Adipocyte (in vitro differentiated cells): ENCODE results near the gene PCDH8.

Experiments used
- DNase-seq: peaks from one replicate; pipeline ENCODE4 v3.0.0-alpha.2; 2015; ENCODE audit warnings: low read depth
- H3K27me3 ChIP-seq: replicated peaks from 2 replicates; pipeline ENCODE4 v1.7.0; 2013; ENCODE audit warnings: mild to moderate bottlenecking, low read length, moderate library complexity; ENCODE audit not compliant: control insufficient read depth, insufficient read depth
- H3K36me3 ChIP-seq: 2 replicates; pipeline ENCODE4 v1.7.0; 2013; ENCODE audit warnings: low read length, mild to moderate bottlenecking, moderate library complexity; ENCODE audit not compliant: control insufficient read depth, insufficient read depth, severe bottlenecking
- H3K4me1 ChIP-seq: 2 replicates; pipeline ENCODE4 v1.7.0; 2013; ENCODE audit warnings: mild to moderate bottlenecking, low read length, moderate library complexity; ENCODE audit not compliant: control insufficient read depth, insufficient read depth
- H3K4me3 ChIP-seq: 2 replicates; pipeline ENCODE4 v1.7.0; 2013; ENCODE audit warnings: mild to moderate bottlenecking, low read length, moderate library complexity
- H3K9ac ChIP-seq: 2 replicates; pipeline ENCODE4 v1.7.0; 2013; ENCODE audit warnings: mild to moderate bottlenecking, low read length, moderate library complexity
- H3K9me3 ChIP-seq: 2 replicates; pipeline ENCODE4 v1.7.0; 2013; ENCODE audit warnings: mild to moderate bottlenecking, low read length, moderate library complexity; ENCODE audit not compliant: control insufficient read depth

Gene PCDH8

DNA sequence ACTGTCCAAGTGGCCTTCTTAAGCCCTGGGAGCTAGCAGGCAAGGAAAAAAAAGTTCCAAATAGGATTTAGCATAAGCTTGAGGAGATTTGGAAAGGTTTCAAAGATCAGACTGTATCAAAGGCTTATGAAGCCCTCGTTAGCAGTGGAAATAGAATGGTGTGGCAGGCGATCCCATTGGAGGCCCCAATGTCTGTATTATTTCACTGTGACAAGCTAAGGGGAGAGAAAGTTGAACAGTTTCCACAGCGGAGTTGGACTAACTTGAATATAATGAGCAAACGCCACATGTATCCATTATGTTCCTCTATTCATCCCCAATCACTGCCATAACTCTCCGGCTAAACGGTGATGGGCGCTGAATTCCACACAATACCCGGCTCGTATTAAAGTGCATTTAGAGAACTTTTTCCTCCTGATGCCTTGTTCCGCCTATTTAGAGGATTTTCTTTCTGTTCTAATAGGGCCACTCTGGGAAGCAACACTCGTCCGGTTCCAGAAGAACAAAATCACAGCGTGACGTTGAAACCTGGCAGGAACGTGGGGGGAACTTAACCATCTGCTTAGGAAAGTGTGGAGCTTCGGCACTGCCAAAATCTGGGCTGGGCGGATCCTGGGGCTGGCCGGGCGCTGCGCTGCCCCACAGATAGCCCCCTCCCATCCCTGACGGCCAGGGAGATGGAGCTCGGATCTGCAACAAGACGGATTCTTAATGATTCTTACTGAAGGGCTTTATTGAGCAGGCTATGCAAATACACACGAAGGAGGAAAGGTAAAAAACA lies 1.0 kb upstream of the PCDH8 start:
- peaks cover 4% of the 10 kb centered on the region for H3K9me3 ChIP-seq
- H3K9ac ChIP-seq = no peak overlapping the region
- peaks cover 48% of the 10 kb centered on the region for H3K27me3 ChIP-seq
- DNase-seq = no peak
- H3K4me1 ChIP-seq = peaks cover 8% of the 10 kb centered on the region
- no peaks in the 10 kb centered on the region for H3K36me3 ChIP-seq
- H3K4me3 ChIP-seq = no peak overlapping the region

DNA sequence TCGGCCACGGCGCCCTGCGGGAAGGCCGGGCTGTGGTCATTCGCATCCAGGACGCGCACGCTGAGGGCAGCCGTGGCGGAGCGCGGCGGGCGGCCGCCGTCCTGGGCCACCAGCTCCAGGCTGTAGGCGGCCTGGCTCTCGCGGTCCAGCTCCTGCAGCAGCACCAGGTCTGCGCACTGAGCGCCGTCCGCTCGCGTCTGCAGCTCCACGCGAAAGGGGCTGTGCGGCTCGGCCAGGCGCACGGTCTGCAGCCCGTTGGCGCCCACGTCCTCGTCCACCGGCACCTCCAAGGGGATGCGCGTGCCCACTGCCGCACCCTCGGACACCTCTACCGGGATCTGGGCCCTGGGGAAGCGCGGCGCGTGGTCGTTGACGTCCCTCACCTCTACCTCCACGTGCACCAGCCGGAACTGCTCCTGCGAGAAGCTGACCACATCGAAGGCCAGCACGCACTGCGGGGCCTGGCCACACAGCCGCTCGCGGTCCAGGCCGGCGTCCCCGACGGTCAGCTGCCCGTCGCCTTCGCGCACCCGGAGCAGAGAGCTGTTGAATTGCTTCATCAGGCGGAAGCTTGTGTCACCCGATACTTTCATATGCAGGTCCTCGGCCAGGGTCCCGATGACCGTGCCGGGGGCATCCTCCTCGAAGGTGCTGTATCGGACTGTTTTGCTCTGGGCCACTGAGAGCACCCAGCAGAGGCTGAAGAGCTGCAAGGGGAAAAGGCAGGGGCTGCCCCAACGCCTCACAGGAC lies 583 bp downstream of the PCDH8 start:
- DNase-seq = no peak
- H3K4me3 ChIP-seq = no peak overlapping the region
- H3K27me3 ChIP-seq = peaks cover 64% of the 10 kb centered on the region
- H3K9ac ChIP-seq = no peak overlapping the region
- H3K4me1 ChIP-seq = peaks cover 8% of the 10 kb centered on the region
- peaks cover 4% of the 10 kb centered on the region for H3K9me3 ChIP-seq
- H3K36me3 ChIP-seq = no peaks in the 10 kb centered on the region

- Histone ChIP-seq H3K4me3 (no peak overlapping the region), H3K27me3 (peaks cover 65% of the 10 kb centered on the region), H3K4me1 (peaks cover 8% of the 10 kb centered on the region), H3K9me3 (peaks cover 4% of the 10 kb centered on the region), H3K9ac (no peak overlapping the region), H3K36me3 (no peaks in the 10 kb centered on the region)
- no peak for DNase-seq
Measured at GRCh38 chr13:52847322-52847681, 1.1 kb downstream of the PCDH8 start.

DNA sequence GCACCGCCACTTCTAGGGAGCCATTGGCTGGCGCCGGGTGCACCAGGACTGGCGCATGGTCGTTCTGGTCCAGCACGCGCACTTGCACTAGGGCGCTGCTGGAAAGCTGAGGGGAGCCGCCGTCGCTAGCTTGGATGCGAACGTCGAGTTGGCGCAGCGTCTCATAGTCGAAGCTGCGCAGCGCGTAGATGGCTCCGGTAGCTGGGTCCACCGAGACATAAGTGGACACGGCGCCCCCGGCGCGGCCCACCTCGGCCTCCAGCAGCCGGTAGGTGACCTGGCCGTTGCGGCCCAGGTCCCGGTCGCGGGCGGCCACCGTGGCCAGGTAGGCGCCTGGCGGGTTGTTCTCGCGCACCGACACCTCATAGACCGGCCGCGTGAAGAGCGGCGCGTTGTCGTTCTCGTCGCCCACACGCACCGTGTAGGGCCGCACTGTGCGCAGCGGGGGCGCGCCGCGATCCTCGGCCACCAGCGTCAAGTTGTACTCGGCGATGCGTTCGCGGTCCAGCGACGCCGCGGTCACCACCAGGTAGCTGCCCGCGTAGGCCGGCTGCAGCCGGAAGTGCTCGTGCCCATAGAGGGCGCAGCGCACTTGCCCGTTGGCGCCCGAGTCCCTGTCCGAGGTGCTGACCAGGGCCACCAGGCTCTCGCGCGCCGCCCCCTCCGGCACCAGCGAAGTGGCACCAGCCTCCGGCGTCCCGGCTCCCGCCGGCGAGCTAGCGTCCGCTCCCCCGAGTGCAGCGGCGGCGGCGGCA lies 1.7 kb downstream of the PCDH8 start:
- no peak for DNase-seq
- peaks cover 4% of the 10 kb centered on the region for H3K9me3 ChIP-seq
- H3K36me3 ChIP-seq = no peaks in the 10 kb centered on the region
- no peak overlapping the region for H3K4me3 ChIP-seq
- peaks cover 4% of the 10 kb centered on the region for H3K4me1 ChIP-seq
- H3K9ac ChIP-seq = no peak overlapping the region
- peaks cover 65% of the 10 kb centered on the region for H3K27me3 ChIP-seq

- Histone ChIP-seq H3K9me3 (peaks cover 4% of the 10 kb centered on the region), H3K27me3 (peaks cover 66% of the 10 kb centered on the region), H3K4me1 (no peaks in the 10 kb centered on the region), H3K9ac (no peak overlapping the region), H3K36me3 (no peaks in the 10 kb centered on the region), H3K4me3 (no peak overlapping the region)
- no peak for DNase-seq
Measured at GRCh38 chr13:52845766-52846566, 2.5 kb downstream of the PCDH8 start.

GRCh38 chr13:52845334-52845761 lies 3.1 kb downstream of the PCDH8 start:
- H3K4me3 ChIP-seq = no peak overlapping the region
- no peak overlapping the region for H3K9ac ChIP-seq
- peaks cover 70% of the 10 kb centered on the region for H3K27me3 ChIP-seq
- H3K36me3 ChIP-seq = no peaks in the 10 kb centered on the region
- no peaks in the 10 kb centered on the region for H3K4me1 ChIP-seq
- H3K9me3 ChIP-seq = peaks cover 4% of the 10 kb centered on the region
- no peak for DNase-seq

DNA sequence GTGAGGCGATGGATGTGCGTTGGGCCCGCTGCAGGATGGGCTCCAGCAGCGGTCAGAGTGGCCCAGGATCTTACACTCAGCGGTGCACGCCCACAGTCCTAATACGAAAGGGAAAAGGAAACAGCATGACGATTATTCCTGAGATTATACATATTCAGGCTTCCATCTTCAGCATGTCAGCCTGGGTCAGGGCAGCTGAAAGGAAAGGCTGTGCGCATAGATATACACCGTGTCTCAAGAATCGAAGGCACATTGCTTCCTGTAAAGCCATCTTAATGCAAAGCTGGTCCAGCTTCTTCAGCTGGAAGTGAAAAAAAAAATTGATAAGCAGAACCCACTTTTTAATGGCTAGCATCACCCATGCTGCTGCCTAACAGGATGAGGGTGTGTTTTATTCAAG lies 3.6 kb downstream of the PCDH8 start:
- peaks cover 71% of the 10 kb centered on the region for H3K27me3 ChIP-seq
- DNase-seq = no peak
- peaks cover 4% of the 10 kb centered on the region for H3K9me3 ChIP-seq
- H3K4me1 ChIP-seq = no peaks in the 10 kb centered on the region
- H3K4me3 ChIP-seq = no peak overlapping the region
- no peak overlapping the region for H3K9ac ChIP-seq
- H3K36me3 ChIP-seq = no peaks in the 10 kb centered on the region

DNA sequence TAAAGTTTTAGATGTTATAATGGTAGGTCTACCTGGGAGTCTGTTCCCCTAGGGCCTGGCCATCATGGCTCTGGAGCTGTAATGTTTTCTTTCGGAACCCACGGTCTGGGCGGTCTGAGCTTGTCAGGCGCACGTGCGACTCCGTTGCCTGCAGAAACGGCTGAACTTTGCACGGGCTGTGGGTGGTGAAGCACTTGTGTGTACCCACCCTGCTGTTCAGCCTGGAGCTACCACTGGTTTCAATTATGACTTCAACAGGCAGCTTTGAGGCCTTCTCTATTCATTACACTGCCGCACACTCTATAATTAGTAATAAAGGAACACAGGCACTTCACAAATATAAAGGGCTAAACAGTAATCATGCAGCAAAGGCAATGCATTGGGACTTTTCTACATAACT lies 6.0 kb downstream of the PCDH8 start:
- Histone ChIP-seq H3K27me3 (peaks cover 47% of the 10 kb centered on the region), H3K9ac (no peak overlapping the region), H3K4me3 (no peak overlapping the region), H3K36me3 (no peaks in the 10 kb centered on the region), H3K9me3 (peaks cover 4% of the 10 kb centered on the region), H3K4me1 (no peaks in the 10 kb centered on the region)
- no peak for DNase-seq

DNA sequence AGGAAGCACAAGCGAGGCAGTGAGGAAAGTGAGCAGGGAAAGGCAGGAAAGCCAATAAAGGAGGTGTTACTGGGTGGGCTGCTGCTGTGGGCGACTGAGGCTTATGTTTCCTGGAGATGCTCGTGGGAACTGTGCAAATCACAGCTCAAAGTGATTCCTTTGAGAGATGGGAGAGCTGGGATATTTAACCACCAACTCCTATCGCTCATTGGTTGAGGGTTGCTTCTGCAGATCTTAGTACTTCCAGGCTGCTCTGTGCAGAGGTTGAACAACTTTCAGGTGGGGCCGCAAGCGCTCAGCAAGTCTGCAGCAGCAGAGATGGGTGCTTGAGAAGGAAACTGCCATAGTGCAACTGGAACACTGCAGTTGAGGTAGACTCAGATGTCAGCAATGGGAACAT lies 8.4 kb downstream of the PCDH8 start:
- Histone ChIP-seq H3K4me1 (no peaks in the 10 kb centered on the region), H3K36me3 (no peaks in the 10 kb centered on the region), H3K9ac (no peak overlapping the region), H3K27me3 (peaks cover 33% of the 10 kb centered on the region), H3K4me3 (no peak overlapping the region), H3K9me3 (peaks cover 4% of the 10 kb centered on the region)
- no peak for DNase-seq

DNA sequence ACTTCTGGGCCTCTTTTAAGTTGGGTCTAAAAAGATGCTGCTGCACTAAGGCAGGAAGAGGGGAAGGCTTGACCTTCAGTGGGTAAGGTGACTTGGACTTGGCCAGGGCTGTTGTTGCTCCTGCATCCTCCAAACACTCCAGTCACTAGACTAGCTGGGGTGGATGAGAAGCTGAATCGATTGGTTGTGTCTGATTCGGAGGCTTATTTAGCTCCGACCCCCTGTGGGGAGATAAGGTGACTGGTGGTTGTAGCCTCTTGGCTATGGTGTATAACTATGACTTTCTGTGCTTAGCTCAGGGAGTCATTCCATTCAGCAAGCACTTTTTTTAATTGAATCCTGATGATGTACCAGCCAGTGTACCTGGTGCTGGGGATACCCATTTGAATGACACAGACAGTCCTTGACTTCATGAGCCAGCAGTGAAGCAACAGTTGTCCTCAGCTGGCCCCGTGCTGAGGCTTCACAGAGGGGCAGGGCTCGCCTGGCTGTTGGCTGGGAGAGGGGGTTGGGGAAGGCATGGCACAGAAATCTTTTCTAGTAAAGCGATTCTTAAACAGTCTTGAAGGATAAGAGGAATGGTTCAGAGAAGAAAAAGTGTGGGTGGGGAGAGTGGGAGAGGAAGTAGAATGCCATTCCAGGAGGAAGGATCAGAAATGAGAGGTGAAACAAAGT lies 9.9 kb downstream of the PCDH8 start:
- Histone ChIP-seq H3K36me3 (no peaks in the 10 kb centered on the region), H3K9ac (no peak overlapping the region), H3K4me3 (no peak overlapping the region), H3K4me1 (no peaks in the 10 kb centered on the region), H3K9me3 (no peaks in the 10 kb centered on the region), H3K27me3 (peaks cover 19% of the 10 kb centered on the region)
- DNase-seq = no peak
